Transverse colon (tissue), 3 donors: ENCODE measurements around the gene CCDC9B.
A peak's percentile ranks its signal among the peaks of the same experiment; 100 is the strongest.

Experiments used
- POLR2A ChIP-seq: fragments of 450-650 bp; IDR thresholded peaks from one replicate; pipeline ENCODE4 v1.6.1; 2016; ENCODE audit warnings: antibody characterized with exemption, mild to moderate bottlenecking, moderate library complexity
- TF ChIP-seq, protein P1 (sequence below), 5 experiments: fragments of 200-600 bp in 3 of 5; fragments of 450-650 bp in 2 of 5; sonication (generic) in 3 of 5; IDR thresholded peaks; 1 replicate in 2 of 5; 2 replicates in 3 of 5; pipeline ENCODE4 v1.5.1; 2016 to 2017; ENCODE audit warnings: antibody characterized with exemption in 5 of 5, inconsistent platforms in 3 of 5, mild to moderate bottlenecking in 2 of 5, moderate library complexity in 1 of 5

DNA sequence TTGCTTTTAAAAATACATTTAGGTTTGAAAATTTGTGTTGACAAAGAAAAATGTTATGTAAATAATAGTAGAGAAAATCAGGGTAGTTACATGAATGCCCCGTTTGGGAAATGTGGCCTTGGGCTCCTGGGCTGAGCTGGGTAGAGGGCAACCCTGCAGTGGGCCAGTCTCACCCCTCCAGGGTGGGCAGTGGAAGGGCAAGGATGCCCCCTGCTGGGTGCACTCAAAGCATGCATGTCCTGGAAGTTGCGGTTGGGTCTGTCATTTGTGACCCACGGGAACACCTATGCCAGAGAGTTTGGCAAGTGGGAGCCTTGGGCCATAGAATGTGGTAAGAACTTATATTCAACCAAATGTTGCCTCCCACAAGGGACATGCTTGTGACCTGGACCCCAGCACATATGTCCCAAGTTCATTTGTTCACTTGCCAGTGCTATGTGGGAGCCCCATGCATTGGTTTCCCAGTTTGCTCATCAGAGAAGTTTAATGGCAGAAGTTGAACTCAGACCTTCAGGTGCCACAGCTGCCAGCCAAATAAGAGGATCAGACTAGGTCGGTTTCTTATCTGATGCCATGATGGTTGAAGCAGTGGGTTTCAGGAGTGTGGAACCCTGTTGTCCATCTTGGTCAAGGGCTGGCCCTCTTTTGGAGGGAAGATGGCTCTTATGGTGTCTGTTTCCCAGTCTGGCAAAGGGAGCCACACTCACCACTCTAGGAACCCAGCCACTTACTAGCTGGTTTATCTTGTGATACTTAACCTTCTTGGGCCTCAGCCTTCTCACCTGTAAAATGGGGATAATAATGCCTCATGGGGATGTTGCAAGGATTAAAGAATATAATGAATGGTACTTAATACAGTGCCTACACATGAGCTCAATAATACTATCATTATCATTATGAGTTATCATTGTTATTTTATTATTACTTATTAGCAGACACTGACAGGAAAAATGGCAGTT lies 30.5 kb downstream of the CCDC9B start:
- TF ChIP-seq, protein P1, sequence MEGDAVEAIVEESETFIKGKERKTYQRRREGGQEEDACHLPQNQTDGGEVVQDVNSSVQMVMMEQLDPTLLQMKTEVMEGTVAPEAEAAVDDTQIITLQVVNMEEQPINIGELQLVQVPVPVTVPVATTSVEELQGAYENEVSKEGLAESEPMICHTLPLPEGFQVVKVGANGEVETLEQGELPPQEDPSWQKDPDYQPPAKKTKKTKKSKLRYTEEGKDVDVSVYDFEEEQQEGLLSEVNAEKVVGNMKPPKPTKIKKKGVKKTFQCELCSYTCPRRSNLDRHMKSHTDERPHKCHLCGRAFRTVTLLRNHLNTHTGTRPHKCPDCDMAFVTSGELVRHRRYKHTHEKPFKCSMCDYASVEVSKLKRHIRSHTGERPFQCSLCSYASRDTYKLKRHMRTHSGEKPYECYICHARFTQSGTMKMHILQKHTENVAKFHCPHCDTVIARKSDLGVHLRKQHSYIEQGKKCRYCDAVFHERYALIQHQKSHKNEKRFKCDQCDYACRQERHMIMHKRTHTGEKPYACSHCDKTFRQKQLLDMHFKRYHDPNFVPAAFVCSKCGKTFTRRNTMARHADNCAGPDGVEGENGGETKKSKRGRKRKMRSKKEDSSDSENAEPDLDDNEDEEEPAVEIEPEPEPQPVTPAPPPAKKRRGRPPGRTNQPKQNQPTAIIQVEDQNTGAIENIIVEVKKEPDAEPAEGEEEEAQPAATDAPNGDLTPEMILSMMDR (IDR thresholded peaks at IDR 0.05) = peak; percentile 61 to 80 (median 70)
- TF ChIP-seq POLR2A = no peak
